A549 (cell line): ENCODE data around the gene TBC1D22A. TPM values are rescaled to one million over a fixed set of nuclear protein-coding genes. Genes with fewer than 3 reads are reported as not detected.

Experiments used
- ATAC-seq, 2 experiments: fragments of 200-7000 bp in 1 of 2; fragments of >200 bp in 1 of 2; cut with Nextera tagmentation in 1 of 2; cut with Tn5 transposase in 1 of 2; 3 replicates each; pipeline versions ENCODE4 v1.8.0 to v1.9.1; 2018 to 2020; ENCODE audit warnings: mild to moderate bottlenecking in 1 of 2, moderate library complexity in 1 of 2
- CTCF ChIA-PET: fragments of 300-600 bp; sonication (Branson Sonifier 250); formaldehyde crosslinking; extraction: SDS; loops from one replicate; lab custom pipeline; 2021; ENCODE audit warnings: antibody characterized with exemption, inconsistent platforms; lab: Yijun Ruan, JAX
- POLR2A ChIA-PET: fragments of 350-600 bp; formaldehyde crosslinking; extraction: SDS; loops from one replicate; lab custom pipeline; 2021; ENCODE audit warnings: antibody characterized with exemption, inconsistent platforms; lab: Yijun Ruan, JAX
- DNase-seq, 2 experiments: peaks; one replicate each; pipeline versions ENCODE4 v3.0.0 to v3.0.0-alpha.2; 2011 to 2016; ENCODE audit warnings: low read depth in 1 of 2, low spot score in 1 of 2
- FAIRE-seq: peaks from 2 replicates; lab custom pipeline; 2011; peaks lifted over from hg19 to GRCh38; lab: Jason Lieb, UNC
- H3K27ac ChIP-seq, 2 experiments: fragments of >200 bp; sonication (Bioruptor Twin); formaldehyde crosslinking; 3 replicates each; pipeline ENCODE4 v1.5.1; 2016 to 2017
- H3K4me1 ChIP-seq: fragments of >200 bp; sonication (Bioruptor Twin); formaldehyde crosslinking; 3 replicates; pipeline ENCODE4 v1.6.1; 2016
- H3K4me2 ChIP-seq: fragments of >200 bp; sonication (Bioruptor Twin); formaldehyde crosslinking; 3 replicates; pipeline ENCODE4 v1.6.1; 2016
- H3K4me3 ChIP-seq: fragments of >200 bp; sonication (Bioruptor Twin); formaldehyde crosslinking; 3 replicates; pipeline ENCODE4 v1.5.1; 2016
- H3K9me3 ChIP-seq: fragments of >200 bp; sonication (Bioruptor Twin); formaldehyde crosslinking; 3 replicates; pipeline ENCODE4 v1.6.1; 2016
- CBX2 ChIP-seq: fragments of 200-600 bp; sonication (generic); IDR thresholded peaks from 2 replicates; pipeline ENCODE4 v1.6.1; 2016; ENCODE audit warnings: low read depth, mild to moderate bottlenecking, borderline replicate concordance
- EP300 ChIP-seq, 2 experiments: fragments of >200 bp; sonication (Bioruptor Twin); formaldehyde crosslinking; IDR thresholded peaks; 2 replicates in 1 of 2; 3 replicates in 1 of 2; pipeline ENCODE4 v1.6.1; 2016 to 2017
- FOXS1 ChIP-seq: fragments of 250-450 bp; sonication (Bioruptor Pico); IDR thresholded peaks from 2 replicates; pipeline ENCODE4 v1.5.0; 2020; ENCODE audit warnings: mild to moderate bottlenecking, moderate library complexity
- HOXA7 ChIP-seq: fragments of 250-450 bp; sonication (Bioruptor Pico); IDR thresholded peaks from 2 replicates; pipeline ENCODE4 v1.5.0; 2020; ENCODE audit warnings: mild to moderate bottlenecking, moderate library complexity
- HOXB13 ChIP-seq: fragments of 250-450 bp; sonication (Bioruptor Pico); IDR thresholded peaks from 2 replicates; pipeline ENCODE4 v1.5.0; 2020; ENCODE audit warnings: low read depth, mild to moderate bottlenecking, moderate library complexity
- HOXB5 ChIP-seq: fragments of 250-450 bp; sonication (Bioruptor Pico); IDR thresholded peaks from 2 replicates; pipeline ENCODE4 v1.5.0; 2020; ENCODE audit warnings: mild to moderate bottlenecking, moderate library complexity
- MYC ChIP-seq: IDR thresholded peaks from 2 replicates; pipeline ENCODE4 v1.6.1; 2012; ENCODE audit warnings: mild to moderate bottlenecking, inconsistent platforms, low read length, improper control_type of control experiment, borderline replicate concordance
- NFE2L2 ChIP-seq: fragments of 150-350 bp; conservative IDR thresholded peaks from 2 replicates; pipeline ENCODE4 v1.6.1; 2014; ENCODE audit warnings: low read length
- NPAS2 ChIP-seq: fragments of 250-450 bp; sonication (Bioruptor Pico); IDR thresholded peaks from 2 replicates; pipeline ENCODE4 v1.8.0; 2022; ENCODE audit warnings: mild to moderate bottlenecking, moderate library complexity, borderline replicate concordance
- NR3C1 ChIP-seq: fragments of >200 bp; sonication (Bioruptor Twin); formaldehyde crosslinking; IDR thresholded peaks from 3 replicates; pipeline ENCODE4 v1.6.1; 2017
- PHF8 ChIP-seq: fragments of 200-600 bp; sonication (generic); IDR thresholded peaks from 2 replicates; pipeline ENCODE4 v1.6.1; 2016; ENCODE audit warnings: low read depth, mild to moderate bottlenecking, antibody characterized with exemption, moderate library complexity, borderline replicate concordance
- RNF2 ChIP-seq: fragments of 200-600 bp; sonication (generic); IDR thresholded peaks from 2 replicates; pipeline ENCODE4 v1.6.1; 2016; ENCODE audit warnings: low read depth, mild to moderate bottlenecking, antibody characterized with exemption, moderate library complexity, borderline replicate concordance
- SREBF2 ChIP-seq: fragments of 450-650 bp; IDR thresholded peaks from 2 replicates; pipeline ENCODE4 v1.6.1; 2014; ENCODE audit warnings: mild to moderate bottlenecking, moderate library complexity
- ZFP36 ChIP-seq: fragments of 450-650 bp; IDR thresholded peaks from 2 replicates; pipeline ENCODE4 v1.6.1; 2014; ENCODE audit warnings: borderline replicate concordance; ENCODE audit not compliant: partially characterized antibody
- WGBS: methylation state at CpG from one replicate; pipeline ENCODE4 v1.1.6; 2017; ENCODE audit errors: missing lambda C conversion rate; 5-methylcytosine and 5-hydroxymethylcytosine counted together
- polyA plus RNA-seq, 4 experiments: library from polyadenylated mRNA; depleted of rRNA in 3 of 4; stranded (reverse); fragments of >200 nt; fragmentation: RNase III in 1 of 4; extraction: RNeasy Plus Mini Kit Qiagen cat#74134 plus additional on column Dnase treatment in 1 of 4; gene quantifications; 2 replicates in 3 of 4; 3 replicates in 1 of 4; pipeline ENCODE4 v1.2.3, GENCODE V29; 2011 to 2017
- TF ChIP-seq, protein P1 (sequence below): IDR thresholded peaks from 2 replicates; pipeline ENCODE4 v1.6.1; 2012
- TF ChIP-seq, protein P2 (sequence below): fragments of 450-650 bp; IDR thresholded peaks from 2 replicates; pipeline ENCODE4 v1.6.1; 2014; ENCODE audit warnings: antibody characterized with exemption
- TF ChIP-seq, protein P3 (sequence below): fragments of 200-600 bp; sonication (generic); IDR thresholded peaks from 2 replicates; pipeline ENCODE4 v1.6.1; 2016; ENCODE audit warnings: antibody characterized with exemption, mild to moderate bottlenecking, moderate library complexity
- TF ChIP-seq, protein P4 (sequence below): fragments of 150-350 bp; IDR thresholded peaks from 2 replicates; pipeline ENCODE4 v1.6.1; 2014; ENCODE audit warnings: low read depth, mild to moderate bottlenecking, low read length

Gene TBC1D22A
- polyA plus RNA-seq, 2 of the 4 experiments (the other 2 are of a cell fraction), result 8.9 to 10.8 TPM

DNA sequence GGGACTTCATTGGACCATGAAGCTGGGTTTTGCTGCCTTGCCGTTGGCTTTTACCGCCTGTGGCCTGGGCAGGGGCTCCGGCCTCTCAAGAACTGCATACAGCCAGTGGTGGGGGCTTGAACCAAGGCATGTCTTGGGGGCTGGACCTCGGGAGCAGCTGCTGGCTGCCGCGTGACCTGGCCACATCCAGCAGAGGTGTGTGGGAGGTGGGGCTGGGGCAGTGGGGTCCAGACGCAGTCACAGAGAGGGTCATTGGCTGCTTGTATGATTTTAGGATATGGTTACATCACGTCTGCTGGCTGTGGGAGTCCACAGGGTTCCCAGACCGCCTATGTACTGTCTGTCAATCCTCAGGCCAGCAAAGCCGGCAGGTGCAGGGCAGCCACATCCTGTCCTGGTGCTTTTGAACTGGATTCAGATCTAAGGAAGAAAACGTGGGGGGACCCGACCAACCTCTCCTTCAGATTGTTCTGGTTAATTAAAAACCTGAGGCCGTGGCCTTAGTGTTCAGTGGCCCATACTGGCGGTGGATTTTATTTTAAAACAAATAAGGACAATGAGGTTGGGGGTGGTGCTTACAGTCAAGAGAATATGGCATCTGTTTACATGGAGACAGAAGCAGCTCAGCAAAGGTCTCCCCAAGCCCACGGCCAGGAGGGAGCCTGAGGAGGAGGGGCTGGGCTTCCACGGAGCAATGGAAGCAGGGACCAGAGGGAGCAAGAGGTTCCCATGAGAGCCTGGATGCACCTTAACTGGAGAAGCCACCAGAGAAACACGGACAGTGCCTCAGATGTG lies 426.0 kb downstream of the TBC1D22A start:
- 31% methylated on average over 9 of the region's 17 CpGs for WGBS
- ChIA-PET POLR2A (no interaction called here), CTCF (no interaction called here)
- no peak overlapping the region for H3K4me3 ChIP-seq
- no peak overlapping the region for H3K4me2 ChIP-seq
- no peak for DNase-seq
- no peaks in the 10 kb centered on the region; the same call in 2 of the 3 replicates for H3K4me1 ChIP-seq
- FAIRE-seq, result no peak
- H3K27ac ChIP-seq, result no peak overlapping the region
- H3K9me3 ChIP-seq, result no peaks in the 10 kb centered on the region
- TF ChIP-seq, protein P1, sequence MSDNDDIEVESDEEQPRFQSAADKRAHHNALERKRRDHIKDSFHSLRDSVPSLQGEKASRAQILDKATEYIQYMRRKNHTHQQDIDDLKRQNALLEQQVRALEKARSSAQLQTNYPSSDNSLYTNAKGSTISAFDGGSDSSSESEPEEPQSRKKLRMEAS, result no peak
- no peak for TF ChIP-seq HOXA7
- no peak for TF ChIP-seq NR3C1
- no peak; a peak in 1 of 6 replicates for ATAC-seq

DNA sequence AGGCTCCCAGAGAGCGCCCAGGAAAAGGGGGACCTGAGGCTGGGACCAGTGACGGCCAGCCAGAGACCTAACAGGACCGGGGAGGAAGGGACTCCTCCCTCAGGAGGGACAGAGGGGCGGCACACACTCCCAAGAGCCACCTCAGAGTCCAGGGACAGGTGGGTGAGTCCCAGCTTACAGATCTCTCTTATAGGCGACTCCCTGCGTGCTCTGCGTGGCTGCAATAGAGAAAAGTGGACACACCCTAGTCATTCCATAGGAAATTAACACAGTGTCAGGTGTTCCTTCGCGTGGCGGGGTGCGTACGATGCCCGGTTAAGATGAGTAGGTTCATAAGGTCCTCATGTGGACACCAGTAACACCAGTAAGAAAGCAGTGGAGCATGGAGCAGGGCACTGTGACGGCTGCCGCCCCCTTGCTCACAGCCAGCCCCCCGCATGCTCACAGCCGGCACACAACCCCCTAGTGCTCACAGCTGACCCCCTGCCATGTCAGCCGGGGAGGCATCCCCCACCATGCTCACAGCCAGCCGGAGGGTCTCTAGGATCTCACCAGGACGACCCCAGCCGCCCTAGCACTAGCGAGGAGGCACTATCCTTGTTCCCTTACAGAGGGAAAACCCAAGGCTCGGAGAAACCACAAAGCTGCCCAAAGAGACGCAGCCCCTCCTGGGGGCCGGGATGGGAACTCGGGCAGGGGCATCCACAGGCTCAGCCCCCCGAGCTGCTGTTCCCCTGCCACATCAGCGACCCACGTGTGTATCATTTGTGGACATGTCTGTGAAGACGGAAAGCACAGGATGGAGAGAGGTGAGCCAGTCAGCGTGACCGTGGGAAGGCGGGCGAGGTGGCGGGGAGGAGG lies 426.8 kb downstream of the TBC1D22A start:
- CTCF ChIA-PET, result no interaction called here
- 56% methylated on average over 26 of the region's 35 CpGs for WGBS
- POLR2A ChIA-PET, result no interaction called here
- H3K4me1 ChIP-seq, result no peaks in the 10 kb centered on the region; the same call in 2 of the 3 replicates
- H3K4me2 ChIP-seq, result no peak overlapping the region
- ATAC-seq, result peak; percentile 39 to 55; a peak in 2 of 6 replicates
- no peak for TF ChIP-seq NPAS2 (CRISPR knock-in tag)
- TF ChIP-seq, protein P2, sequence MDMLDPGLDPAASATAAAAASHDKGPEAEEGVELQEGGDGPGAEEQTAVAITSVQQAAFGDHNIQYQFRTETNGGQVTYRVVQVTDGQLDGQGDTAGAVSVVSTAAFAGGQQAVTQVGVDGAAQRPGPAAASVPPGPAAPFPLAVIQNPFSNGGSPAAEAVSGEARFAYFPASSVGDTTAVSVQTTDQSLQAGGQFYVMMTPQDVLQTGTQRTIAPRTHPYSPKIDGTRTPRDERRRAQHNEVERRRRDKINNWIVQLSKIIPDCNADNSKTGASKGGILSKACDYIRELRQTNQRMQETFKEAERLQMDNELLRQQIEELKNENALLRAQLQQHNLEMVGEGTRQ, result no peak
- TF ChIP-seq, protein P3, sequence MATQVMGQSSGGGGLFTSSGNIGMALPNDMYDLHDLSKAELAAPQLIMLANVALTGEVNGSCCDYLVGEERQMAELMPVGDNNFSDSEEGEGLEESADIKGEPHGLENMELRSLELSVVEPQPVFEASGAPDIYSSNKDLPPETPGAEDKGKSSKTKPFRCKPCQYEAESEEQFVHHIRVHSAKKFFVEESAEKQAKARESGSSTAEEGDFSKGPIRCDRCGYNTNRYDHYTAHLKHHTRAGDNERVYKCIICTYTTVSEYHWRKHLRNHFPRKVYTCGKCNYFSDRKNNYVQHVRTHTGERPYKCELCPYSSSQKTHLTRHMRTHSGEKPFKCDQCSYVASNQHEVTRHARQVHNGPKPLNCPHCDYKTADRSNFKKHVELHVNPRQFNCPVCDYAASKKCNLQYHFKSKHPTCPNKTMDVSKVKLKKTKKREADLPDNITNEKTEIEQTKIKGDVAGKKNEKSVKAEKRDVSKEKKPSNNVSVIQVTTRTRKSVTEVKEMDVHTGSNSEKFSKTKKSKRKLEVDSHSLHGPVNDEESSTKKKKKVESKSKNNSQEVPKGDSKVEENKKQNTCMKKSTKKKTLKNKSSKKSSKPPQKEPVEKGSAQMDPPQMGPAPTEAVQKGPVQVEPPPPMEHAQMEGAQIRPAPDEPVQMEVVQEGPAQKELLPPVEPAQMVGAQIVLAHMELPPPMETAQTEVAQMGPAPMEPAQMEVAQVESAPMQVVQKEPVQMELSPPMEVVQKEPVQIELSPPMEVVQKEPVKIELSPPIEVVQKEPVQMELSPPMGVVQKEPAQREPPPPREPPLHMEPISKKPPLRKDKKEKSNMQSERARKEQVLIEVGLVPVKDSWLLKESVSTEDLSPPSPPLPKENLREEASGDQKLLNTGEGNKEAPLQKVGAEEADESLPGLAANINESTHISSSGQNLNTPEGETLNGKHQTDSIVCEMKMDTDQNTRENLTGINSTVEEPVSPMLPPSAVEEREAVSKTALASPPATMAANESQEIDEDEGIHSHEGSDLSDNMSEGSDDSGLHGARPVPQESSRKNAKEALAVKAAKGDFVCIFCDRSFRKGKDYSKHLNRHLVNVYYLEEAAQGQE, result no peak
- no peak for TF ChIP-seq NFE2L2
- no peak for TF ChIP-seq EP300 (IDR thresholded peaks at IDR 0.05)
- no peak for TF ChIP-seq SREBF2
- no peak for TF ChIP-seq CBX2
- TF ChIP-seq HOXB13, result no peak
- TF ChIP-seq HOXB5 (CRISPR knock-in tag), result no peak
- no peak for TF ChIP-seq FOXS1 (CRISPR knock-in tag)
- TF ChIP-seq ZFP36, result no peak
- no peak for TF ChIP-seq PHF8
- TF ChIP-seq, protein P4, sequence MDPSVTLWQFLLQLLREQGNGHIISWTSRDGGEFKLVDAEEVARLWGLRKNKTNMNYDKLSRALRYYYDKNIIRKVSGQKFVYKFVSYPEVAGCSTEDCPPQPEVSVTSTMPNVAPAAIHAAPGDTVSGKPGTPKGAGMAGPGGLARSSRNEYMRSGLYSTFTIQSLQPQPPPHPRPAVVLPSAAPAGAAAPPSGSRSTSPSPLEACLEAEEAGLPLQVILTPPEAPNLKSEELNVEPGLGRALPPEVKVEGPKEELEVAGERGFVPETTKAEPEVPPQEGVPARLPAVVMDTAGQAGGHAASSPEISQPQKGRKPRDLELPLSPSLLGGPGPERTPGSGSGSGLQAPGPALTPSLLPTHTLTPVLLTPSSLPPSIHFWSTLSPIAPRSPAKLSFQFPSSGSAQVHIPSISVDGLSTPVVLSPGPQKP, result no peak
- no peak for TF ChIP-seq RNF2
- no peak for TF ChIP-seq MYC
- no peak overlapping the region for H3K27ac ChIP-seq
- no peak for FAIRE-seq
- no peaks in the 10 kb centered on the region for H3K9me3 ChIP-seq
- DNase-seq, result no peak
- no peak overlapping the region for H3K4me3 ChIP-seq
